Astrocyte of the cerebellum (primary cell): ENCODE measurements around the gene ROMO1.

Source experiments
- DNase-seq: peaks from one replicate; pipeline ENCODE4 v3.0.0-alpha.2; 2011; ENCODE audit warnings: low read depth
- H3K4me3 ChIP-seq: 2 replicates; pipeline ENCODE4 v1.5.1; 2011; ENCODE audit warnings: mild to moderate bottlenecking, low read depth, low read length, moderate library complexity
- in situ Hi-C: cut with HindIII; loops from 2 replicates; pipeline ENCODE4 v1.10.0; 2017; ENCODE audit warnings: low sequenced_read_pairs
- TF ChIP-seq, protein P1 (sequence below): IDR thresholded peaks from 2 replicates; pipeline ENCODE4 v1.5.1; 2012; ENCODE audit warnings: low read length, low read depth, moderate library complexity, mild to moderate bottlenecking; ENCODE audit errors: missing control alignments

Gene ROMO1

DNA sequence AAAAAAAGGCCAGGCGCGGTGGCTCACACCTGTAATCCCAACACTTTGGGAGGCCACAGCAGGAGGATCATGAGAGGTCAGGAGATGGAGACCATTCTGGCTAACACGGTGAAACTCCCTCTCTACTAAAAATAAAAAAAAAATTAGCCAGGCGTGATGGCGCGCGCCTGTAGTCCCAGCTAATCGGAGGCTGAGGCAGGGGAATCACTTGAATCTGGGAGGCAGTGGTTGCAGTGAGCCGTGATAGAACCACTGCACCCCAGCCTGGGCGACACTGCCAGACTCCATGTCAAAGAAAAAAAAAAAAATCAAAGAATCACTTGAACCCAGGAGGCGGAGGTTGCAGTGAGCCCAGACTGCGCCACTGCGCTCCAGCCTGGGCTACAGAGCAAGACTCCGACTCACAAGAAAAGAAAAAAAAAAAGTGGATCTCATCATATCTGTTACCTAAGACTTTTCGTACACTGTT lies 38.7 kb downstream of the ROMO1 start:
- TF ChIP-seq, protein P1, sequence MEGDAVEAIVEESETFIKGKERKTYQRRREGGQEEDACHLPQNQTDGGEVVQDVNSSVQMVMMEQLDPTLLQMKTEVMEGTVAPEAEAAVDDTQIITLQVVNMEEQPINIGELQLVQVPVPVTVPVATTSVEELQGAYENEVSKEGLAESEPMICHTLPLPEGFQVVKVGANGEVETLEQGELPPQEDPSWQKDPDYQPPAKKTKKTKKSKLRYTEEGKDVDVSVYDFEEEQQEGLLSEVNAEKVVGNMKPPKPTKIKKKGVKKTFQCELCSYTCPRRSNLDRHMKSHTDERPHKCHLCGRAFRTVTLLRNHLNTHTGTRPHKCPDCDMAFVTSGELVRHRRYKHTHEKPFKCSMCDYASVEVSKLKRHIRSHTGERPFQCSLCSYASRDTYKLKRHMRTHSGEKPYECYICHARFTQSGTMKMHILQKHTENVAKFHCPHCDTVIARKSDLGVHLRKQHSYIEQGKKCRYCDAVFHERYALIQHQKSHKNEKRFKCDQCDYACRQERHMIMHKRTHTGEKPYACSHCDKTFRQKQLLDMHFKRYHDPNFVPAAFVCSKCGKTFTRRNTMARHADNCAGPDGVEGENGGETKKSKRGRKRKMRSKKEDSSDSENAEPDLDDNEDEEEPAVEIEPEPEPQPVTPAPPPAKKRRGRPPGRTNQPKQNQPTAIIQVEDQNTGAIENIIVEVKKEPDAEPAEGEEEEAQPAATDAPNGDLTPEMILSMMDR: no peak
- in situ Hi-C loops: loop anchor here (10.0 kb wide), 1 partner anchor 263 kb away; no protein-coding TSS in a partner anchor
- H3K4me3 ChIP-seq: no peak overlapping the region
- no peak for DNase-seq

DNA sequence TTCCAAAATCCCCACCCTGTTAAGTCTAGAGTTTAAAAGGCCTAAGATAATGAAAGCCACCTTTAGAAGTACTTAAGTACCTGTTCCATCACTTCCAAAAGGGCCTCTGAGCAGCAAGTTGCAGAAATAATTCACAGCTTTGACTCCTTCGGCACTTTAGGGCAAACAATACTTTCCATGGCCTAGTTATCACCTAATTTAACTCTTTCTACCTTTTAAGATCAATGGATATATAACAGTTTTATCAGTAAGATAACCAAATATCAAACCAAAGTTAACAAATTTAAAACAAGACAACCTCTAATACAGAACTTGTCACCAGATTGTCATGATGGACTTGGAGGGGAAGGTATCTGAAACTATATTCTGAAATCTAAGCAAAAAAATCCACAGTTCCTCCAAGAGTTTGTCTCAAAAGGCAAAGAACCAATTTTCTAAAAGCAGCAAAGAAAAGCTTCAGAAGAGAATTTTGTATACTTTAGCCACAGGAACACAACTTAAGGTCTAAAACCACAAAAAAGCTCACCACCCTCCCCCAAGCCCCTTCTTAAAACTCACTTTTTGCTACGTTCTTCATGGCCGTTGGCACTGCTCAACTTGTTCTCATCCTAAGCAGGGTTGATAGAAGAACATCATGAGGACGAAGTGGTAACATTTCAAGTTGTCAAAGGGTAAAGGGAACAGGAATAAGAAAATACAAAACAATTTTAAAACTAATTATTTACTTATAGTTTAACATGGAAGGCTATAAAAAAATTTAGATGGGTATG lies 39.4 kb downstream of the ROMO1 start:
- TF ChIP-seq, protein P1: no peak
- DNase-seq: no peak
- in situ Hi-C loops: loop anchor here (10.0 kb wide), 1 partner anchor 264 kb away; no protein-coding TSS in a partner anchor
- H3K4me3 ChIP-seq: no peak overlapping the region

DNA sequence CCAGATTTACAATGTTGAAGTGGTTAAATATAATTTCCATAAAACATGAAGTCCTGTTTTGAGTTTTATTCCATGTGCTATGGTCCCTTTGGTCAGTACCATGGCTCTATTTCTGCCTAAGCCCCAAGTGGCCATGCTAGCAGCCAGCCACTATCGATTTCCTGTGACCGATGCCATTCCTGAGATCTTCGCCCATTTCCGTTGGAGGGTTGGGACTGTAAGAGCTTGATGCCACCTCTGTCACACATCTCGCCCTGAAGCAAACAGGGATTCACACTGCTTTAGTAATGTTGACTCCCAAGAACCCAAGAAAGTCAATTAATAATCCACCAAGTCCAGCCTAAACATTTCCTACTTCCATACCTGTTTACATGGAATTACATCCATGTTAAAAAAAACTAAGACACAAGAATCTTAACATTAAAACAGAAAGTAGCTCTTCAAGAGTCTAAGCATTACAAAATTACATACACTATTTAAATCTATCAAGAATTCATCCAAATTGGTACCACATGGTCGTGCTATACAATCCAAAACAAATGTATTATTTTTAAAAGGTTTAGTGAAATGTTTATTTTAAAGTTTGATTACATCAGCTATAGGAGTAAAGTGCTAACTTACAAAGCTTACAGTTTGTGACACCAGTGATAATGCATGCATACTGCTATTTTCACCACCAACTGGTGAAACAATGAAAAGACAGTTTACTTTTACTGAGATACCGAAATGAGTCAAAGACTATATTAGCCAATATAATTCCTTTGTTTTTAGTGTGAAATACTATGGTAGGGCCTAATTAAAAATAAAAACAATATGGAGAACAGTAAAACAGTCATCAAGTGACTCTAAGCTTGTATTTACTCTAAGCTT lies 40.3 kb downstream of the ROMO1 start:
- no peak for DNase-seq

DNA sequence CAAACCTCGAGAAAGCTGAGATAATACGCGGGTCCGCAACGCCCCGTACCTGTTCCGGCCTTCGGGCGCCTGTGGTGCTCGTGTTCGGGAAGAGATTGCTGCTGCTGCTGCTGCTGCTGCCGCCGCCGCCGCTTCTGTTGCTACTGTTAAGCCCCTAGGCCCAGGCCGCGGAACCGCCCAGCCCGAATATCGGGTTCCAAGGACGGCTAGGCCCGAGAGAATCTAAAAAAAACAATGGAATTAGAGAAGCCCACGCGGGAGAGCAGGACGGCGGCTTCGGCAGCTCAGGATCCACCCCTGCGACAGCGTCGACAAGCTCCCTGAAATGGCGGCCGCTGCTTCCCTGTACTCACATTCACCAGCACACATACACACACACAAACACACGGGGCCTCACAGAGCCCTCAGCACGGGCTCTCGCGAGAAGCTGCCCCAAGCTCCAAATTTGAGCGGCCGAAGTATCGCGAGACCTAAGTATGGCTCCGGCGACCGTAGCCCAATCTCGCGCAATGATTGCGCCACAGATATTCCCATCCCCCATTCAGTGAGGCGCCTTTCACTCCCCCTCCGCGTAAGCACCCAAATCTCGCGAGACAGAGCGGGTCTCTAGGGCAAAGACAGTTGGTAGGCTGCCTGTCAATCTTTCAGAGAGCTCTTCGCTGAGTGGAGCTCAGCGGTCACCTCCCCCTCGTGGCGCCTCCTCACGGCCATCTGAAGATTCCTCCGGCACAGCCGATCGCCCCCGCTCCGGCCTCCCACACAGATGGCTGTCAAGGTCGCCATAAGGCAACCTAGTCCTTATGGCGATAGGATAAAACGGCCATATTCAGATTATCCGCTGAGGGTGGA lies 42.9 kb downstream of the ROMO1 start, which contains the start of gene RBM39:
RBM39 (minus strand) TSS at position 369 of the 849 bp plus-strand sequence. CDS start 1,386 bp downstream, outside the sequence.
- TF ChIP-seq, protein P1: peak; percentile 56
- peak within 1 kb of the TSS; percentile 97 for H3K4me3 ChIP-seq
- DNase-seq: peak; percentile 100
- in situ Hi-C loops: no loop called here

More for the DNA sequence above, 40.3 kb downstream of the ROMO1 start:
- TF ChIP-seq, protein P1: peak; percentile 1
- in situ Hi-C loops: loop anchor here (10.0 kb wide), 1 partner anchor 265 kb away; no protein-coding TSS in a partner anchor
- H3K4me3 ChIP-seq: peak overlapping the region; percentile 97

DNA sequence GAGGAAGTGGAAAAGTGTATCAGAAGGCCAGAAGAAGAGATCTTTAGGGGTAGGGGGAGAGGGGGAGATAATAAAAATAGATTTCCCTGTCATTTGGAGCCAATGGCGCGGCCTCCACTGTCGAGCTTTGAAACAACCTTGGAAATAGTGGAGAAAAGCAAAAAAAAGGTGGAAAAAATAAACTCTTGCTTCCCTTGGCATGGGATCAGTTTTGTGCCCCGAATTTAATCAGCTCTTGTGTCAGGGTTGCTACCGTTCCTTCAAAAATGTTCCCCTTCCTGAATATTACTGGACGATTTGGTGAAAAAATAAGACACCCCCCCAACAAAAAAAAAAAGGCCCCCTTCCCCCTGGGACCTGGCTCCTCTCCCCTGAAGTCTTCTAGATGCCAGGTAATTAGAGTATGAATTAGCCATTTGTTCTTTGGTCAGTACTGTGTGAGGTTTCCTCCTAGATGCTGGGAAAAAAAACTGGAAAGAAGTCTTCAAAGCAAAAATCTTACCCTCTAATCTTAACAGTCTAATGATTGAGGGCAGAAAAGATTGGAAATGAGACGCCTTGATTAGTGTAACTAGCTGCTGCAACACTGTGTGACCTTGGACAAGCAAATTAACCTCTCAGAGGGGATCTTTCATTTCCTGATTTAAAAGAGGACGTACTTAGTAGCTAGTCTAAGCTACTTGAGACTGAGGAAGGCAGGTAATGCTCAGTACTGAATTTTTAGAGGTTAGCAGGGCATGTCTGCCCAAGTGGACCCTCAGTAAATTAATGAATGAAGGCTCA lies 43.7 kb downstream of the ROMO1 start:
- TF ChIP-seq, protein P1: no peak
- H3K4me3 ChIP-seq: peak overlapping the region; percentile 64
- DNase-seq: no peak
- in situ Hi-C loops: no loop called here
